Neural crest cell (in vitro differentiated cells): ENCODE results near the gene DEFB124. TPM values are rescaled to one million over a fixed set of nuclear protein-coding genes. Genes with fewer than 3 reads are reported as not detected.
"Not testable (repeated sequence)": the region's sequence is repeated elsewhere in the genome, so short reads cannot be mapped to it uniquely, and the experiment has no call there.

Experiments used
- DNase-seq: peaks from one replicate; pipeline ENCODE4 v3.0.0; 2021; ENCODE audit warnings: low read depth, mixed read lengths, low spot score
- H3K27ac Mint-ChIP-seq: one replicate; pipeline ENCODE4 v1.8.0; 2021; ENCODE audit warnings: mild to moderate bottlenecking, mixed read lengths; ENCODE audit not compliant: unreplicated experiment
- H3K27me3 Mint-ChIP-seq: 2 replicates; pipeline ENCODE4 v1.8.0; 2021; ENCODE audit warnings: low read depth, mild to moderate bottlenecking, mixed read lengths
- H3K36me3 Mint-ChIP-seq: 2 replicates; pipeline ENCODE4 v1.8.0; 2021; ENCODE audit warnings: low read depth, mild to moderate bottlenecking, mixed read lengths
- H3K4me1 Mint-ChIP-seq: 2 replicates; pipeline ENCODE4 v1.8.0; 2021; ENCODE audit warnings: mixed read lengths
- H3K4me3 Mint-ChIP-seq: one replicate; pipeline ENCODE4 v1.8.0; 2021; ENCODE audit warnings: mild to moderate bottlenecking, mixed read lengths
- H3K9me3 Mint-ChIP-seq: 2 replicates; pipeline ENCODE4 v1.8.0; 2021; ENCODE audit warnings: mixed read lengths
- long read RNA-seq: library from polyadenylated mRNA; unstranded; transcript quantifications from one replicate; pipeline ENCODE4 v2.0.0, GENCODE V29; 2020
- total RNA-seq: library from RNA; stranded (reverse); gene quantifications from 2 replicates; pipeline ENCODE4 v1.2.1, GENCODE V29; 2021
- TF ChIP-seq, protein P1 (sequence below): fragments of 200-600 bp; sonication (generic); conservative IDR thresholded peaks from 2 replicates; pipeline ENCODE4 v1.5.0; 2021; ENCODE audit warnings: antibody characterized with exemption, mild to moderate bottlenecking

DEFB124 gene, protein sequence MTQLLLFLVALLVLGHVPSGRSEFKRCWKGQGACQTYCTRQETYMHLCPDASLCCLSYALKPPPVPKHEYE
- not detected in 2 replicates for total RNA-seq
- long read RNA-seq: 0 reads

DNA sequence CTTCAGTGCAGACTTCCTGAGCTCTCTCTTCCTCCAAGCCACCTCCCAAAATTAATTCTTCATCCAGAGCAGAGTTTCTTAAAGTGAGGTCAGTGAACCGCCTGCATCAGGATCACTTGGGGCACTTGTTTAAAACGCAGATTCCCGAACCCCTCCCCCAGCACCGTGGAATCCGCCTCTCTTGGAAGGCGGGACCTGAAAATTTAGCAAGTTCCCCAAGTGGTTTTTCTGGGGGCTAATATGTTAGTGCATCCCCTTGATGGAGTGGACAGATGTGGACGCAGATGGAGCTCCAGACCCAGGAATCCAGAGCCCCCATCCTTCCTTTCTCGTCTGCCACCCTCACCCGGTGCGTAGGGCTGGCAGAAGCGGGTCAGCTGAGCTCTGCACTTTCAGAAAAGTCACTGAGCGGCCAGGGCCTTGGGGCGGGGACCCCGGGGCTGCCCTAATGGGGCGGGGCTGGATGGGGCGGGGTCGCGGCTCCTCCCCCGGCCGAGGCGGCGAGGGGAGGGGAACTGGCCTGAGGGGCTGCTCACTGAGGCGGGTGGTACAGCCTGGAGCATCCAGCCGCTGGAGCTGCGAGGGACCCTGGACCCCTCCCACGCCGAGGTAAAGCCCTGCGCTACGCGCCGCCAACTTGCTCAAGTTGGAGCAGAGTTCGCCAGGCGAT, at the start of gene DEFB124, which contains the start of gene REM1:
Gene DEFB124, minus strand, starts transcription at position 370 of the 670 bp plus-strand sequence. CDS start 2,114 bp downstream, outside the sequence.
Gene REM1, plus strand, starts transcription at position 531 of the 670 bp plus-strand sequence. CDS start 1,158 bp downstream, outside the sequence.
- no peak for DNase-seq
- Mint-ChIP-seq H3K36me3 (peaks cover 8% of the 10 kb centered on the region), H3K9me3 (peaks cover 25% of the 10 kb centered on the region), H3K27ac (no peak within 1 kb of the TSS), H3K27me3 (peaks cover 2% of the 10 kb centered on the region), H3K4me3 (no peak within 1 kb of the TSS), H3K4me1 (no peaks in the 10 kb centered on the region)
- TF ChIP-seq, protein P1, sequence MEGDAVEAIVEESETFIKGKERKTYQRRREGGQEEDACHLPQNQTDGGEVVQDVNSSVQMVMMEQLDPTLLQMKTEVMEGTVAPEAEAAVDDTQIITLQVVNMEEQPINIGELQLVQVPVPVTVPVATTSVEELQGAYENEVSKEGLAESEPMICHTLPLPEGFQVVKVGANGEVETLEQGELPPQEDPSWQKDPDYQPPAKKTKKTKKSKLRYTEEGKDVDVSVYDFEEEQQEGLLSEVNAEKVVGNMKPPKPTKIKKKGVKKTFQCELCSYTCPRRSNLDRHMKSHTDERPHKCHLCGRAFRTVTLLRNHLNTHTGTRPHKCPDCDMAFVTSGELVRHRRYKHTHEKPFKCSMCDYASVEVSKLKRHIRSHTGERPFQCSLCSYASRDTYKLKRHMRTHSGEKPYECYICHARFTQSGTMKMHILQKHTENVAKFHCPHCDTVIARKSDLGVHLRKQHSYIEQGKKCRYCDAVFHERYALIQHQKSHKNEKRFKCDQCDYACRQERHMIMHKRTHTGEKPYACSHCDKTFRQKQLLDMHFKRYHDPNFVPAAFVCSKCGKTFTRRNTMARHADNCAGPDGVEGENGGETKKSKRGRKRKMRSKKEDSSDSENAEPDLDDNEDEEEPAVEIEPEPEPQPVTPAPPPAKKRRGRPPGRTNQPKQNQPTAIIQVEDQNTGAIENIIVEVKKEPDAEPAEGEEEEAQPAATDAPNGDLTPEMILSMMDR: no peak

GRCh38 chr20:31523361-31524283, 48.7 kb upstream of the DEFB124 start:
- no peaks in the 10 kb centered on the region for H3K27me3 Mint-ChIP-seq
- no peaks in the 10 kb centered on the region for H3K9me3 Mint-ChIP-seq
- H3K4me1 Mint-ChIP-seq: no peaks in the 10 kb centered on the region
- TF ChIP-seq, protein P1: no peak
- no peak for DNase-seq
- H3K36me3 Mint-ChIP-seq: peaks cover 9% of the 10 kb centered on the region
- no peak overlapping the region for H3K4me3 Mint-ChIP-seq
- H3K27ac Mint-ChIP-seq: no peak overlapping the region

- Mint-ChIP-seq H3K36me3 (peaks cover 9% of the 10 kb centered on the region), H3K4me3 (no peak overlapping the region), H3K27ac (no peak overlapping the region), H3K4me1 (no peaks in the 10 kb centered on the region), H3K9me3 (no peaks in the 10 kb centered on the region), H3K27me3 (no peaks in the 10 kb centered on the region)
- DNase-seq: no peak
- TF ChIP-seq, protein P1: no peak
Measured at GRCh38 chr20:31522731-31523130, 47.8 kb upstream of the DEFB124 start.

GRCh38 chr20:31521267-31521666, 46.3 kb upstream of the DEFB124 start:
- H3K4me3 Mint-ChIP-seq, DNase-seq, H3K27me3 Mint-ChIP-seq, H3K36me3 Mint-ChIP-seq, H3K9me3 Mint-ChIP-seq, H3K4me1 Mint-ChIP-seq, H3K27ac Mint-ChIP-seq: not testable (repeated sequence)

DNA sequence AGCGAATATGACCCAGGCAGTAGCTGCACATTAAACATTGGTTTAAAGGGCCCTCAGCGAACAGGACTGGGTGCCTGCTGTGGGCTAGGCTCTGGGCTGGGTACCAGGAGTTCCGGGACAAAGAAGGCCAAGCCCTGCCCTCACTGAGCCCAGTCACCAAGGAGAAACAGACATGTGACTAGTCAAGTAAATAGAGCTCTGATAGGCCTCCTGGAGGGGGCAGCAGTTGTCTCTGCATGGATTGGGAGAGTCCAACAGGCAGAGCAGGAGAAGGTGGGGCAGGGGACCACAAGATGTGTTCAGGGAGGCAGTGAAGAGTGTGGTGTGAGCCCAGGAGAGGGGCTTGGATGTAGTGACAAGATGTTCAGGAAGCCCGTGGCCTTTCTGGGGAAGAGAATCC, 42.4 kb upstream of the DEFB124 start:
- H3K9me3 Mint-ChIP-seq: no peaks in the 10 kb centered on the region
- DNase-seq: peak; percentile 23
- peaks cover 4% of the 10 kb centered on the region for H3K4me1 Mint-ChIP-seq
- H3K27me3 Mint-ChIP-seq: no peaks in the 10 kb centered on the region
- no peak overlapping the region for H3K4me3 Mint-ChIP-seq
- TF ChIP-seq, protein P1: peak; percentile 39
- no peaks in the 10 kb centered on the region for H3K36me3 Mint-ChIP-seq
- no peak overlapping the region for H3K27ac Mint-ChIP-seq
